Measurements from ENCODE around the gene SLAMF7.

DNA sequence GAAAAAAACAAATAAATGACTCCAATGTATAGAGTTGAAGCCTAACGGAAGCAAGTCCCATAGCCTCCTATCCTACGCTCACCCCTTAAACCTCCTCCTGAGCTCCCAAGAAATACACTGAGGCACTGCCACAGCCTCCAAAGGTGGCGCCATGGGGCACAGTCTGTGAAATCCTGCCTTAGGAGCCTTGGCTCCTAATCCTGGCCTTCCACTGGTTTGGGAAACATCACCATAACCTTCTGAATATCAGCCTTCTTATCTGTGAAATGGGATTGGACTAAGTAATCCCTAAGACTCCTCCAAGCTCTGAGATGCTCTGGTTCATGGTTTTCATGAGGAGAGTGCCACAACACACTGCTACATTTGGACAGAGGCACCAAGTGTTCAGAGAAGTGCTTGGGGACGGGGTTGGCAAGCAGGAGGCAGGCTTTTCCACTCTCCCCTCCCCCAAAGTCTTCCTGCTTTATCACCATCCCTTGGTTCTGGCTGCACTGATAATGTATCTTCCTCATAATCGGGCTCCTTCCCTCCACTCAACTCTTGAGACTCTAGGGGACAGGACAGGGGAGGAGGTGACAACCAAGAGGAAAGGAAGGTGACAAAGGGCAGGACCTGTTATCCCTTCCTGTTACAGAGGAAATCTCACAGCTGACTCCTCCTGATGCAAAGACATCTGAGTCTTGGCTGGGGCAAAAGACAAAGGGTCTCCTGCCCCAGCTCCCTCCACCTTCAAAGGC lies 2.7 kb downstream of the SLAMF7 start:
- TF ChIP-seq, protein P1, sequence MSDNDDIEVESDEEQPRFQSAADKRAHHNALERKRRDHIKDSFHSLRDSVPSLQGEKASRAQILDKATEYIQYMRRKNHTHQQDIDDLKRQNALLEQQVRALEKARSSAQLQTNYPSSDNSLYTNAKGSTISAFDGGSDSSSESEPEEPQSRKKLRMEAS (IDR thresholded peaks at IDR 0.05; ENCODE audit: low read depth, low read length): no peak
- no peak for TF ChIP-seq SIN3A (IDR thresholded peaks at IDR 0.05; ENCODE audit: low read depth, low read length)
- TF ChIP-seq, protein P2, sequence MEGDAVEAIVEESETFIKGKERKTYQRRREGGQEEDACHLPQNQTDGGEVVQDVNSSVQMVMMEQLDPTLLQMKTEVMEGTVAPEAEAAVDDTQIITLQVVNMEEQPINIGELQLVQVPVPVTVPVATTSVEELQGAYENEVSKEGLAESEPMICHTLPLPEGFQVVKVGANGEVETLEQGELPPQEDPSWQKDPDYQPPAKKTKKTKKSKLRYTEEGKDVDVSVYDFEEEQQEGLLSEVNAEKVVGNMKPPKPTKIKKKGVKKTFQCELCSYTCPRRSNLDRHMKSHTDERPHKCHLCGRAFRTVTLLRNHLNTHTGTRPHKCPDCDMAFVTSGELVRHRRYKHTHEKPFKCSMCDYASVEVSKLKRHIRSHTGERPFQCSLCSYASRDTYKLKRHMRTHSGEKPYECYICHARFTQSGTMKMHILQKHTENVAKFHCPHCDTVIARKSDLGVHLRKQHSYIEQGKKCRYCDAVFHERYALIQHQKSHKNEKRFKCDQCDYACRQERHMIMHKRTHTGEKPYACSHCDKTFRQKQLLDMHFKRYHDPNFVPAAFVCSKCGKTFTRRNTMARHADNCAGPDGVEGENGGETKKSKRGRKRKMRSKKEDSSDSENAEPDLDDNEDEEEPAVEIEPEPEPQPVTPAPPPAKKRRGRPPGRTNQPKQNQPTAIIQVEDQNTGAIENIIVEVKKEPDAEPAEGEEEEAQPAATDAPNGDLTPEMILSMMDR (IDR thresholded peaks at IDR 0.05 in 2 of 3, conservative IDR thresholded peaks at IDR 0.05 in 1 of 3; ENCODE audit: control insufficient read depth in 2 of 3, extremely low read depth in 1 of 3, insufficient read depth in 1 of 3, low read depth in 3 of 3, low read length in 3 of 3): peak; percentile 20 to 41 (median 27); a peak in 4 of 6 replicates
- TF ChIP-seq, protein P3, sequence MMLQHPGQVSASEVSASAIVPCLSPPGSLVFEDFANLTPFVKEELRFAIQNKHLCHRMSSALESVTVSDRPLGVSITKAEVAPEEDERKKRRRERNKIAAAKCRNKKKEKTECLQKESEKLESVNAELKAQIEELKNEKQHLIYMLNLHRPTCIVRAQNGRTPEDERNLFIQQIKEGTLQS (IDR thresholded peaks at IDR 0.05; ENCODE audit: borderline replicate concordance, extremely low read depth, low read depth, low read length): no peak
- 0 out of 2 replicates have a peak, but pooled peaks have one; percentile 5 for TF ChIP-seq PRDM15 (CRISPR knock-in tag; IDR thresholded peaks at IDR 0.05)

All from GM12878 (cell line).